SU-DHL-6 (cell line): ENCODE data around the gene PNISR.

Experiments used
- H2AFZ ChIP-seq: fragments of 200-600 bp; sonication (generic); 2 replicates; pipeline ENCODE4 v1.6.1; 2014; ENCODE audit warnings: low read depth, mild to moderate bottlenecking, moderate library complexity, mixed read lengths, antibody characterized with exemption, low read length; ENCODE audit not compliant: severe bottlenecking
- H3F3A ChIP-seq: fragments of 200-600 bp; shearing (Covaris generic); 2 replicates; pipeline ENCODE4 v1.6.0; 2016; ENCODE audit warnings: antibody characterized with exemption, mild to moderate bottlenecking; ENCODE audit not compliant: insufficient read depth
- H3K27ac ChIP-seq: fragments of 200-600 bp; sonication (generic); 2 replicates; pipeline ENCODE4 v1.5.1; 2016; ENCODE audit warnings: low read depth, mild to moderate bottlenecking, low read length, moderate library complexity, mixed read lengths
- H3K27me3 ChIP-seq: fragments of 200-600 bp; sonication (generic), shearing (Covaris generic); 2 replicates; pipeline ENCODE4 v1.6.0; 2014; ENCODE audit warnings: mild to moderate bottlenecking, low read length
- H3K36me3 ChIP-seq: fragments of 200-600 bp; sonication (generic); 2 replicates; pipeline ENCODE4 v1.6.1; 2014; ENCODE audit warnings: mild to moderate bottlenecking, low read length, mixed read lengths
- H3K4me2 ChIP-seq: fragments of 300-600, 200-600 bp; shearing (Covaris generic), sonication (generic); 2 replicates; pipeline ENCODE4 v1.6.0; 2014; ENCODE audit warnings: low read length, low read depth, mild to moderate bottlenecking; ENCODE audit not compliant: poor library complexity, severe bottlenecking
- H3K4me3 ChIP-seq: fragments of 200-600 bp; sonication (generic); 2 replicates; pipeline ENCODE4 v1.5.1; 2014; ENCODE audit warnings: antibody characterized with exemption, low read length, mild to moderate bottlenecking, mixed read lengths; ENCODE audit not compliant: insufficient read depth, poor library complexity, severe bottlenecking
- H3K79me2 ChIP-seq: fragments of 200-600 bp; sonication (generic); 2 replicates; pipeline ENCODE4 v1.6.1; 2014; ENCODE audit warnings: mild to moderate bottlenecking, low read length, moderate library complexity; ENCODE audit not compliant: insufficient read depth
- H3K9ac ChIP-seq: fragments of 200-600 bp; sonication (generic); 2 replicates; pipeline ENCODE4 v1.7.0; 2014; ENCODE audit warnings: mild to moderate bottlenecking, low read length
- H3K9me2 ChIP-seq: fragments of 200-600 bp; sonication (generic); replicated peaks from 2 replicates; pipeline ENCODE4 v1.6.1; 2014; ENCODE audit warnings: low read length; ENCODE audit not compliant: insufficient read depth
- H3K9me3 ChIP-seq: fragments of 200-600 bp; sonication (generic); 2 replicates; pipeline ENCODE4 v1.6.1; 2014; ENCODE audit warnings: low read length, mixed read lengths; ENCODE audit not compliant: insufficient read depth
- H4K20me1 ChIP-seq: fragments of 200-600 bp; sonication (generic); 2 replicates; pipeline ENCODE4 v1.6.1; 2014; ENCODE audit warnings: low read depth, mild to moderate bottlenecking, antibody characterized with exemption, low read length, moderate library complexity, mixed read lengths
- EZH2phosphoT487 ChIP-seq: fragments of 200-600 bp; sonication (generic), shearing (Covaris generic); conservative IDR thresholded peaks from 2 replicates; pipeline ENCODE4 v1.6.1; 2018; ENCODE audit warnings: mild to moderate bottlenecking, antibody characterized with exemption, low read length, moderate library complexity, mixed read lengths
- TF ChIP-seq, protein P1 (sequence below): fragments of 200-600 bp; sonication (generic); IDR thresholded peaks from one replicate; pipeline ENCODE4 v1.5.1; 2017; ENCODE audit warnings: antibody characterized with exemption, mild to moderate bottlenecking, low read length, moderate library complexity; ENCODE audit not compliant: insufficient read depth, poor library complexity, severe bottlenecking

PNISR gene

DNA sequence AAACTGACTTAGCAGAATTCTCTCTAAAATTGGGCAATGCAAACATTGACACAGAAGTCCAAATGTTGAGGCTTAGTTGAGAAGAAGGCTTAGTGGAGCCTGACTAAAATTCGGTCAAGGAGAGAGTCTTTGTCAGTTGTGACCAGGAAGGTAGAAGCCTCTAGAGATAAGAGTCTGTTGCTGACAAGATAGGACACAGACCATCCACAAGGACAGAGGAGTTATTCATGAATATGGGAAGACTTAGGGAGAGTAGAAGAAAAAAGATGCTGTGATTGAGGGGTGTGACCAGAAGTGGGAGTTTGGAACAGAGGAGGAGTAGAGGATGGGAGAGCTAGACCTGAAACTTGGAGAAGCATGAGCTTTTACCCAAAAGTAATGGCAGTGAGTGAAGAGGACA is 68.5 kb downstream of the PNISR start:
- H3K9ac ChIP-seq: no peak overlapping the region
- TF ChIP-seq, protein P1, sequence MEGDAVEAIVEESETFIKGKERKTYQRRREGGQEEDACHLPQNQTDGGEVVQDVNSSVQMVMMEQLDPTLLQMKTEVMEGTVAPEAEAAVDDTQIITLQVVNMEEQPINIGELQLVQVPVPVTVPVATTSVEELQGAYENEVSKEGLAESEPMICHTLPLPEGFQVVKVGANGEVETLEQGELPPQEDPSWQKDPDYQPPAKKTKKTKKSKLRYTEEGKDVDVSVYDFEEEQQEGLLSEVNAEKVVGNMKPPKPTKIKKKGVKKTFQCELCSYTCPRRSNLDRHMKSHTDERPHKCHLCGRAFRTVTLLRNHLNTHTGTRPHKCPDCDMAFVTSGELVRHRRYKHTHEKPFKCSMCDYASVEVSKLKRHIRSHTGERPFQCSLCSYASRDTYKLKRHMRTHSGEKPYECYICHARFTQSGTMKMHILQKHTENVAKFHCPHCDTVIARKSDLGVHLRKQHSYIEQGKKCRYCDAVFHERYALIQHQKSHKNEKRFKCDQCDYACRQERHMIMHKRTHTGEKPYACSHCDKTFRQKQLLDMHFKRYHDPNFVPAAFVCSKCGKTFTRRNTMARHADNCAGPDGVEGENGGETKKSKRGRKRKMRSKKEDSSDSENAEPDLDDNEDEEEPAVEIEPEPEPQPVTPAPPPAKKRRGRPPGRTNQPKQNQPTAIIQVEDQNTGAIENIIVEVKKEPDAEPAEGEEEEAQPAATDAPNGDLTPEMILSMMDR: no peak
- no peak for TF ChIP-seq EZH2phosphoT487

DNA sequence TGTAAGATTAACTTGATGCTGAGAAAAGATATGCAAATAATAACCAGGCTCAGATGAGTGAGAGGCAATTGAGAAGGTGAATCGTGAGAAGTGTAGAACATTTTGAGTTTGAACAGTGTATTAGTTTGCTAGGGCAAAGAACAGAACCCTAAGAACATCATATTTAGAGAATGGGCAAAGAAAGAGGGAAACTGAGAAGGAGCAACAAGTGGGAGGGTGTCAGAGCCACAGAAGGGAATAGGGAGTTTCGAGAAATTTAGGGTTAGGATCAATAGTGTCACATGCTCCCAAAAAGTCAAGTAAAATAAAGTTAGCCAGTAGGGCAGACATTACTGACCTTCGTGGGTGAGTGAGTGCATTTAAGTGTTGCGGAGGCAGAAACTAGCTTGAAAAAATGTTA is 70.1 kb downstream of the PNISR start:
- no peak overlapping the region for H3K9ac ChIP-seq
- H3F3A ChIP-seq: no peaks in the 10 kb centered on the region
- H3K4me2 ChIP-seq: no peak overlapping the region
- H4K20me1 ChIP-seq: no peaks in the 10 kb centered on the region
- no peak for TF ChIP-seq EZH2phosphoT487
- TF ChIP-seq, protein P1: no peak
- H3K36me3 ChIP-seq: no peaks in the 10 kb centered on the region
- no peaks in the 10 kb centered on the region for H3K79me2 ChIP-seq
- H3K27me3 ChIP-seq: no peaks in the 10 kb centered on the region
- no peaks in the 10 kb centered on the region for H3K9me2 ChIP-seq
- H2AFZ ChIP-seq: no peak overlapping the region
- H3K9me3 ChIP-seq: no peaks in the 10 kb centered on the region
- no peak overlapping the region for H3K27ac ChIP-seq
- H3K4me3 ChIP-seq: no peak overlapping the region

More for the DNA sequence above, 68.5 kb downstream of the PNISR start:
- Histone ChIP-seq H3K4me3 (no peak overlapping the region), H3K27ac (no peak overlapping the region), H3K9me3 (no peaks in the 10 kb centered on the region), H4K20me1 (no peaks in the 10 kb centered on the region), H3K4me2 (no peak overlapping the region), H3K27me3 (no peaks in the 10 kb centered on the region), H3K36me3 (no peaks in the 10 kb centered on the region), H3K79me2 (no peaks in the 10 kb centered on the region), H2AFZ (no peak overlapping the region), H3F3A (no peaks in the 10 kb centered on the region), H3K9me2 (no peaks in the 10 kb centered on the region)

DNA sequence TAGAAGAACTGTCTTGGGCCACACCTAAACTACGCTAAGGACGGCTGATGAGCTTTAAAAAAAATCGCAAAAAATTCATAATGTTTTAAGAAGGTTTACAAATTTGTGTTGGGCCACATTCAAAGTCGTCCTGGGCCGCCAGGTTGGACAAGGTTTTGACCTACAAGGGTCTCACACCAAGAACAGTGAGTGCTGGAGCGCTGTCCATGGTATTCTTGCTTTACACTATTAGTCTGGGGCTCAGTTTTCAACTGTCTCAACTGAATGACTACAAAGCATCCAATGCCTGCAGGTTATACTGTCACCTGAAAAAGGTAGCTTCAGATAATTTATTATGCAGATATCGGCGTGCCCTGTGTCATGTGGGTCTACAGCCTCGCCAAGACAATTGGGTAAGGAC is 72.0 kb downstream of the PNISR start:
- Histone ChIP-seq H3K9me2 (no peaks in the 10 kb centered on the region), H3K36me3 (no peaks in the 10 kb centered on the region), H4K20me1 (no peaks in the 10 kb centered on the region), H3K4me3 (no peak overlapping the region), H3K27ac (no peak overlapping the region), H3K79me2 (no peaks in the 10 kb centered on the region), H3K9me3 (no peaks in the 10 kb centered on the region), H2AFZ (no peak overlapping the region), H3K9ac (no peak overlapping the region), H3F3A (no peaks in the 10 kb centered on the region), H3K4me2 (no peak overlapping the region), H3K27me3 (no peaks in the 10 kb centered on the region)
- TF ChIP-seq, protein P1: no peak
- no peak for TF ChIP-seq EZH2phosphoT487
